ENCODE data around the gene SERPIND1.

Gene SERPIND1

GRCh38 chr22:20747223-20747622 is 26.7 kb upstream of the SERPIND1 start:
- TF ChIP-seq CTCF (IDR thresholded peaks at IDR 0.05; ENCODE audit: unreplicated experiment in 3 of 3): no peak
- Mint-ChIP-seq H3K4me3 (no peak overlapping the region), H3K36me3 (ENCODE audit: low read depth) (peaks cover 56% of the 10 kb centered on the region), H3K27me3 (ENCODE audit: low read depth) (no peaks in the 10 kb centered on the region), H3K4me1 (peaks cover 17% of the 10 kb centered on the region), H3K27ac (no peak overlapping the region), H3K9me3 (no peaks in the 10 kb centered on the region)

GRCh38 chr22:20748082-20748481 is 25.8 kb upstream of the SERPIND1 start:
- Mint-ChIP-seq H3K4me1 (peaks cover 17% of the 10 kb centered on the region), H3K9me3 (no peaks in the 10 kb centered on the region), H3K27ac (no peak overlapping the region), H3K27me3 (ENCODE audit: low read depth) (no peaks in the 10 kb centered on the region), H3K4me3 (no peak overlapping the region), H3K36me3 (ENCODE audit: low read depth) (peaks cover 53% of the 10 kb centered on the region)
- TF ChIP-seq CTCF (IDR thresholded peaks at IDR 0.05; ENCODE audit: unreplicated experiment in 3 of 3): no peak

GRCh38 chr22:20748731-20749428 is 25.0 kb upstream of the SERPIND1 start:
- Mint-ChIP-seq H3K9me3 (no peaks in the 10 kb centered on the region), H3K4me1 (peaks cover 17% of the 10 kb centered on the region), H3K36me3 (ENCODE audit: low read depth) (peaks cover 47% of the 10 kb centered on the region), H3K4me3 (no peak overlapping the region), H3K27me3 (ENCODE audit: low read depth) (no peaks in the 10 kb centered on the region), H3K27ac (peak overlapping the region in 2 of 3 experiments; percentile 25 to 43)
- no peak for TF ChIP-seq CTCF (IDR thresholded peaks at IDR 0.05; ENCODE audit: unreplicated experiment in 3 of 3)

- no peak for TF ChIP-seq CTCF (IDR thresholded peaks at IDR 0.05; ENCODE audit: unreplicated experiment in 3 of 3)
- Mint-ChIP-seq H3K9me3 (no peaks in the 10 kb centered on the region), H3K36me3 (ENCODE audit: low read depth) (peaks cover 46% of the 10 kb centered on the region), H3K4me3 (no peak overlapping the region), H3K27ac (peak overlapping the region in 2 of 3 experiments; percentile 25 to 43), H3K27me3 (ENCODE audit: low read depth) (no peaks in the 10 kb centered on the region), H3K4me1 (peaks cover 17% of the 10 kb centered on the region)
These were observed 24.5 kb upstream of the SERPIND1 start for GRCh38 chr22:20749453-20749852.

GRCh38 chr22:20750461-20751184 is 23.3 kb upstream of the SERPIND1 start:
- no peaks in the 10 kb centered on the region for H3K27me3 Mint-ChIP-seq (ENCODE audit: low read depth)
- TF ChIP-seq CTCF (IDR thresholded peaks at IDR 0.05; ENCODE audit: unreplicated experiment in 3 of 3): no peak
- no peak overlapping the region for H3K4me3 Mint-ChIP-seq
- peak overlapping the region; percentile 35 to 90 (median 41) for H3K27ac Mint-ChIP-seq
- peaks cover 40% of the 10 kb centered on the region for H3K36me3 Mint-ChIP-seq (ENCODE audit: low read depth)
- H3K4me1 Mint-ChIP-seq: peaks cover 17% of the 10 kb centered on the region
- no peaks in the 10 kb centered on the region for H3K9me3 Mint-ChIP-seq
